HEK293 (cell line): ENCODE data around the gene CREG2.

Experiments
- CTCF ChIP-seq: fragments of 450-650 bp; formaldehyde crosslinking; IDR thresholded peaks from 2 replicates; pipeline ENCODE4 v1.5.1; 2016; ENCODE audit warnings: missing biosample characterization, missing genetic modification characterization
- ZBTB26 ChIP-seq: fragments of 450-650 bp; formaldehyde crosslinking; optimal IDR thresholded peaks from 2 replicates; pipeline ENCODE3; 2016; ENCODE audit warnings: missing biosample characterization, mild to moderate bottlenecking, missing genetic modification characterization
- ZFP3 ChIP-seq: fragments of 450-650 bp; formaldehyde crosslinking; IDR thresholded peaks from 2 replicates; pipeline ENCODE4 v1.5.1; 2016; ENCODE audit warnings: low read depth, missing biosample characterization, missing genetic modification characterization
- ZNF202 ChIP-seq: fragments of 450-650 bp; formaldehyde crosslinking; IDR thresholded peaks from 2 replicates; pipeline ENCODE4 v1.5.1; 2016; ENCODE audit warnings: missing biosample characterization, missing genetic modification characterization, borderline replicate concordance
- ZNF221 ChIP-seq: fragments of 450-650 bp; formaldehyde crosslinking; IDR thresholded peaks from 2 replicates; pipeline ENCODE4 v1.5.1; 2017; ENCODE audit warnings: missing biosample characterization, missing genetic modification characterization, borderline replicate concordance
- ZNF513 ChIP-seq: fragments of 450-650 bp; IDR thresholded peaks from 2 replicates; pipeline ENCODE4 v1.5.1; 2018; ENCODE audit warnings: missing biosample characterization, missing genetic modification characterization
- ZNF544 ChIP-seq: fragments of 450-650 bp; formaldehyde crosslinking; IDR thresholded peaks from 2 replicates; pipeline ENCODE4 v1.5.0; 2017; ENCODE audit warnings: missing biosample characterization, missing genetic modification characterization
- ZNF600 ChIP-seq: fragments of 450-650 bp; formaldehyde crosslinking; IDR thresholded peaks from 2 replicates; pipeline ENCODE4 v1.5.1; 2016; ENCODE audit warnings: missing biosample characterization, missing genetic modification characterization
- ZNF624 ChIP-seq: fragments of 450-650 bp; formaldehyde crosslinking; IDR thresholded peaks from 2 replicates; pipeline ENCODE4 v1.5.1; 2017; ENCODE audit warnings: missing biosample characterization, missing genetic modification characterization
- ZNF639 ChIP-seq: fragments of 450-650 bp; formaldehyde crosslinking; IDR thresholded peaks from 2 replicates; pipeline ENCODE4 v1.5.1; 2016; ENCODE audit warnings: missing biosample characterization, missing genetic modification characterization
- ZNF837 ChIP-seq: fragments of 450-650 bp; formaldehyde crosslinking; IDR thresholded peaks from 2 replicates; pipeline ENCODE4 v1.5.1; 2016; ENCODE audit warnings: missing biosample characterization, missing genetic modification characterization

- TF ChIP-seq ZNF837 (tag by site-specific recombination): no peak
- TF ChIP-seq ZNF513 (tag by site-specific recombination): no peak
- TF ChIP-seq ZNF639: no peak
- TF ChIP-seq CTCF (tag by site-specific recombination): no peak
- no peak for TF ChIP-seq ZNF221 (tag by site-specific recombination)
- no peak for TF ChIP-seq ZFP3 (tag by site-specific recombination)
- TF ChIP-seq ZNF544 (tag by site-specific recombination): no peak
- TF ChIP-seq ZNF624: no peak
- TF ChIP-seq ZNF600 (tag by site-specific recombination): no peak
- TF ChIP-seq ZBTB26: no peak
- no peak for TF ChIP-seq ZNF202 (tag by site-specific recombination)
Observed at GRCh38 chr2:101348883-101349282, 38.4 kb downstream of the CREG2 start.
